Peyer's patch (tissue), 4 donors: ENCODE results near the gene MEA1.

Experiments
- POLR2A ChIP-seq, 2 donors: fragments of 450-650 bp; IDR thresholded peaks; one replicate each; pipeline ENCODE4 v1.5.1; 2017; ENCODE audit warnings: antibody characterized with exemption in 2 of 2, mild to moderate bottlenecking in 2 of 2, moderate library complexity in 2 of 2
- TF ChIP-seq, protein P1 (sequence below), 6 experiments: fragments of 450-650 bp in 4 of 6; fragments of 200-600 bp in 2 of 6; sonication (generic) in 1 of 6; IDR thresholded peaks; one replicate each; pipeline ENCODE4 v1.5.1; 2017 to 2019; ENCODE audit warnings: antibody characterized with exemption in 6 of 6, mild to moderate bottlenecking in 3 of 6, moderate library complexity in 1 of 6

DNA sequence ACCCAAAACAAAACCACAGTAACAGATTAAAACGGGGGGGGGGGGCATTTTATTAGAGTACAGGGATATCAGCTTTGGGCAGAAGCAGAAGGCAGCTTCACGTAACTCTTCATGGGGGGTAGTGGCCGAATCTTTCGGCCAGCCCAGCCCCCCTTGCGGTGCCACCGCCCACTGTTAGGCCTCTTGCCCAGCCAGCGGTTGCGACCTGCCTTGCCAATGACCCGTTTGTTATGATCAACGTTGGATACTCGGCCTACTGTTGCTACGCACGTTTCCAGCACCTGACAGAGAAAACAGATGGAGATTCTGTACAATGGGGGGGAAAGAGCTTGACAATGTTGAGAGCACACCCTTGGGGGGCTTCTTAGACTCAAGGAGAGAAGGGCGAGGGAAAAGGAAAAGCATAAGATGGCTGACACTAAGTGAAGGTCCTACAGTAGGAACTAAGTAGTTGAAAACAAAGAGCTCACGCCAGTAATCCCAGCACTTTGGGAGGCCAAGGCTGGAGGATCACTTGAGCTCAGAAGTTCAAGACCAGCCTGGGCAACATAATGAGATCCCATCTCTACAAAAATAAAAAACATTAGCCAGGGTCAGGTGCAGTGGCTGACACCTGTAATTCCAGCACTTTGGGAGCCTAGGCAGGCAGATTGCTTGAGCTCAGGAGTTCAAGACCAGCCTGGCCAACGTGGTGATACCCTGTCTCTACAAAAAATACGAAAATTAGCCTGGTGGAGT is 40.6 kb upstream of the MEA1 start:
- TF ChIP-seq, protein P1, sequence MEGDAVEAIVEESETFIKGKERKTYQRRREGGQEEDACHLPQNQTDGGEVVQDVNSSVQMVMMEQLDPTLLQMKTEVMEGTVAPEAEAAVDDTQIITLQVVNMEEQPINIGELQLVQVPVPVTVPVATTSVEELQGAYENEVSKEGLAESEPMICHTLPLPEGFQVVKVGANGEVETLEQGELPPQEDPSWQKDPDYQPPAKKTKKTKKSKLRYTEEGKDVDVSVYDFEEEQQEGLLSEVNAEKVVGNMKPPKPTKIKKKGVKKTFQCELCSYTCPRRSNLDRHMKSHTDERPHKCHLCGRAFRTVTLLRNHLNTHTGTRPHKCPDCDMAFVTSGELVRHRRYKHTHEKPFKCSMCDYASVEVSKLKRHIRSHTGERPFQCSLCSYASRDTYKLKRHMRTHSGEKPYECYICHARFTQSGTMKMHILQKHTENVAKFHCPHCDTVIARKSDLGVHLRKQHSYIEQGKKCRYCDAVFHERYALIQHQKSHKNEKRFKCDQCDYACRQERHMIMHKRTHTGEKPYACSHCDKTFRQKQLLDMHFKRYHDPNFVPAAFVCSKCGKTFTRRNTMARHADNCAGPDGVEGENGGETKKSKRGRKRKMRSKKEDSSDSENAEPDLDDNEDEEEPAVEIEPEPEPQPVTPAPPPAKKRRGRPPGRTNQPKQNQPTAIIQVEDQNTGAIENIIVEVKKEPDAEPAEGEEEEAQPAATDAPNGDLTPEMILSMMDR (IDR thresholded peaks at IDR 0.05), result no peak
- no peak for TF ChIP-seq POLR2A (IDR thresholded peaks at IDR 0.05)
